Coronary artery (tissue), 2 donors: ENCODE measurements around the gene TTC17.

Experiments used
- DNase-seq: peaks from one replicate; pipeline ENCODE4 v3.0.0-alpha.2; 2017; ENCODE audit warnings: low spot score
- H3K27ac ChIP-seq, 2 donors: fragments of 200-600 bp; sonication (generic); one replicate each; pipeline ENCODE4 v1.5.1; 2016 to 2019
- H3K4me3 ChIP-seq: fragments of 200-600 bp; sonication (generic); 2 replicates; pipeline ENCODE4 v1.5.1; 2016; ENCODE audit warnings: mild to moderate bottlenecking, moderate library complexity
- CTCF ChIP-seq: fragments of 200-600 bp; sonication (generic); IDR thresholded peaks from one replicate; pipeline ENCODE4 v1.5.1; 2019; ENCODE audit warnings: antibody characterized with exemption

Gene TTC17

GRCh38 chr11:43508511-43508918 is 149.8 kb downstream of the TTC17 start:
- Histone ChIP-seq H3K4me3 (no peak overlapping the region), H3K27ac (no peak overlapping the region)
- DNase-seq, result no peak
- TF ChIP-seq CTCF, result no peak

- DNase-seq, result no peak
- TF ChIP-seq CTCF, result no peak
- Histone ChIP-seq H3K4me3 (no peak overlapping the region), H3K27ac (no peak overlapping the region)
These were observed 153.2 kb downstream of the TTC17 start for GRCh38 chr11:43511959-43512358.

- TF ChIP-seq CTCF, result no peak
- Histone ChIP-seq H3K27ac (no peak overlapping the region), H3K4me3 (no peak overlapping the region)
- no peak for DNase-seq
These were observed 156.4 kb downstream of the TTC17 start for GRCh38 chr11:43515090-43515489.

- Histone ChIP-seq H3K4me3 (no peak overlapping the region), H3K27ac (no peak overlapping the region)
- DNase-seq, result no peak
- TF ChIP-seq CTCF, result no peak
These were observed 157.7 kb downstream of the TTC17 start for GRCh38 chr11:43516316-43516850.

GRCh38 chr11:43517518-43517917 is 158.8 kb downstream of the TTC17 start:
- no peak for DNase-seq
- Histone ChIP-seq H3K27ac (no peak overlapping the region), H3K4me3 (no peak overlapping the region)
- no peak for TF ChIP-seq CTCF

- Histone ChIP-seq H3K27ac (no peak overlapping the region), H3K4me3 (no peak overlapping the region)
- no peak for DNase-seq
- TF ChIP-seq CTCF, result no peak
These were observed 159.9 kb downstream of the TTC17 start for GRCh38 chr11:43518408-43519160.

GRCh38 chr11:43521471-43521870 is 162.8 kb downstream of the TTC17 start:
- Histone ChIP-seq H3K4me3 (no peak overlapping the region), H3K27ac (no peak overlapping the region)
- DNase-seq, result no peak
- TF ChIP-seq CTCF, result no peak
